GM10248 (cell line): ENCODE results near the gene SEC63.
"Not testable (repeated sequence)": the region's sequence is repeated elsewhere in the genome, so short reads cannot be mapped to it uniquely, and the experiment has no call there.

Experiments used
- CTCF ChIA-PET: fragments of 300-600 bp; sonication (Branson Sonifier 250); formaldehyde crosslinking; extraction: SDS; loops from one replicate; lab custom pipeline; 2021; ENCODE audit warnings: antibody characterized with exemption; lab: Yijun Ruan, JAX
- POLR2A ChIA-PET: fragments of 350-650 bp; sonication (Branson Sonifier 250); formaldehyde crosslinking; extraction: SDS; loops from one replicate; lab custom pipeline; 2020; ENCODE audit warnings: antibody characterized with exemption; lab: Yijun Ruan, JAX
- DNase-seq: peaks from one replicate; pipeline ENCODE4 v3.0.0; 2012; ENCODE audit errors: extremely low spot score
- TF ChIP-seq, protein P1 (sequence below): IDR thresholded peaks from 2 replicates; pipeline ENCODE4 v1.5.1; 2012; ENCODE audit warnings: mild to moderate bottlenecking, low read depth; ENCODE audit errors: extremely low read depth, missing control alignments, control extremely low read depth

SEC63 gene

GRCh38 chr6:107932580-107932979, 25.4 kb downstream of the SEC63 start:
- POLR2A ChIA-PET = no interaction called here
- TF ChIP-seq, protein P1, sequence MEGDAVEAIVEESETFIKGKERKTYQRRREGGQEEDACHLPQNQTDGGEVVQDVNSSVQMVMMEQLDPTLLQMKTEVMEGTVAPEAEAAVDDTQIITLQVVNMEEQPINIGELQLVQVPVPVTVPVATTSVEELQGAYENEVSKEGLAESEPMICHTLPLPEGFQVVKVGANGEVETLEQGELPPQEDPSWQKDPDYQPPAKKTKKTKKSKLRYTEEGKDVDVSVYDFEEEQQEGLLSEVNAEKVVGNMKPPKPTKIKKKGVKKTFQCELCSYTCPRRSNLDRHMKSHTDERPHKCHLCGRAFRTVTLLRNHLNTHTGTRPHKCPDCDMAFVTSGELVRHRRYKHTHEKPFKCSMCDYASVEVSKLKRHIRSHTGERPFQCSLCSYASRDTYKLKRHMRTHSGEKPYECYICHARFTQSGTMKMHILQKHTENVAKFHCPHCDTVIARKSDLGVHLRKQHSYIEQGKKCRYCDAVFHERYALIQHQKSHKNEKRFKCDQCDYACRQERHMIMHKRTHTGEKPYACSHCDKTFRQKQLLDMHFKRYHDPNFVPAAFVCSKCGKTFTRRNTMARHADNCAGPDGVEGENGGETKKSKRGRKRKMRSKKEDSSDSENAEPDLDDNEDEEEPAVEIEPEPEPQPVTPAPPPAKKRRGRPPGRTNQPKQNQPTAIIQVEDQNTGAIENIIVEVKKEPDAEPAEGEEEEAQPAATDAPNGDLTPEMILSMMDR = no peak
- no peak for DNase-seq
- CTCF ChIA-PET = interaction anchor here (2.3 kb wide), 1 partner anchor 9 kb away, joined by 6 read pairs; no protein-coding TSS in a partner anchor

DNA sequence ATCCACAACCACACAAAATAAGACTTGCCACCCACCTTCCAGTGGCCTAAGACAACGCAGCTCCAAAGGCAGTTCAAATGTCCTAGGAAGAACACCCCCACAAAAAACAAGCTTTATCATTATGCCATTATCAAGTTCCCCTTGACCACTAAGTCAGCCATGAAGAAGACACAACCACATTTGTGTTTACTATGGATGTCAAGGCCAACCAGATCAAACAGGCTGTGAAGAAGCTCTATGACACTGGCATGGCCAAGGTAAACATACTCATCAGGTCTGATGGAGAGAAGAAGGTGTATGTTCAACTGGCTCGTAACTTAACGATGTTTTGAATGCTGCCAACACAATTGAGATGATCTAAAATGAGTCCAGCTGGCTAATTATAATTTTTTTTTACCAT, 26.1 kb downstream of the SEC63 start:
- ChIA-PET POLR2A (no interaction called here), CTCF (interaction anchor here (0.9 to 2.3 kb wide), 2 partner anchors 10 to 14 kb away, joined by 3 to 6 read pairs; no protein-coding TSS in a partner anchor)
- no peak for DNase-seq
- TF ChIP-seq, protein P1 = no peak

GRCh38 chr6:107928984-107929383, 29.0 kb downstream of the SEC63 start:
- TF ChIP-seq, protein P1 = no peak
- POLR2A ChIA-PET = no interaction called here
- no peak for DNase-seq
- CTCF ChIA-PET = no interaction called here

DNA sequence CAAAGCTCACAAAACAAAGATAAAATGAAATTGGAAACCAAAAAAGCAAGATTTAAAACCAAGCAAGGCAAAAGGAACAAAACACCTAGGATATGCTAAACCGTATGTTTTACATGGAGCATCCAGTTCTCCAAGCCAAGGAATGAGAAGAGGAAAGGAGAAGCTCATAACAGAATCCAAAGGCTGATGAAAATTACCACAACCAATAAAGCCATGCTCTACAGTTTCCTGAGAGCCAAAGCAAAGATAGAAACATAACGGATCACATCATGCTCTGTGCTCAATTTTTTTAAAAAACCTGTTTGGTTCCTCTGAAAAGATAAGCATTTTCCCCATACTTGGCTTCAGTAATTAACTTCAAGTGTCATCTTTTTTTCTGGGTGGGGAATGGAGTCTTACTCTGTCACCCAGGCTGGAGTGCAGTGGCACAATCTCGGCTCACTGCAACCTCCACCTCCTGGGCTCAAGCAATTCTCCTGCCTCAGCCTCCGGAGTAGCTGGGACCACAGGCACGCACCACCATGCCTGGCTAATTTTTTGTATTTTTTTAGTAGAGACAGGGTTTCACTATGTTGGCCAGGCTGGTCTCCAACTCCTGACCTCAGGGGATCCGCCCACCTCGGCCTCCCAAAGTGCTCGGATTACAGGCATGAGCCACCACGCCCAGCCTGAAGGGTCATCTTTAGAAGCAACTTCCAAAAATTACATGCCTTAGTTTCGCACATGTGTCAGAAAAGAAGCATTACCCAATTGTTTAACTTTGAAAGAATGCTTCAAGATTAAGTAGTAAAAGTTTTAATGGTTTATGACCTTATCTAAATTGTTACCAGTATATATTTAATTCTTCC, 31.1 kb downstream of the SEC63 start:
- CTCF ChIA-PET = interaction anchor here (1.1 to 1.2 kb wide), 2 partner anchors 9 to 78 kb away, joined by 3 read pairs; no protein-coding TSS in a partner anchor
- POLR2A ChIA-PET, DNase-seq: not testable (repeated sequence)

GRCh38 chr6:107917451-107918375, 40.3 kb downstream of the SEC63 start:
- peak; percentile 20 for DNase-seq
- POLR2A ChIA-PET = no interaction called here
- CTCF ChIA-PET = interaction anchor here (1.0 to 1.7 kb wide), 6 partner anchors 8 to 600 kb away, joined by 3 to 4 read pairs (median 4); no protein-coding TSS in a partner anchor
- TF ChIP-seq, protein P1 = no peak

DNA sequence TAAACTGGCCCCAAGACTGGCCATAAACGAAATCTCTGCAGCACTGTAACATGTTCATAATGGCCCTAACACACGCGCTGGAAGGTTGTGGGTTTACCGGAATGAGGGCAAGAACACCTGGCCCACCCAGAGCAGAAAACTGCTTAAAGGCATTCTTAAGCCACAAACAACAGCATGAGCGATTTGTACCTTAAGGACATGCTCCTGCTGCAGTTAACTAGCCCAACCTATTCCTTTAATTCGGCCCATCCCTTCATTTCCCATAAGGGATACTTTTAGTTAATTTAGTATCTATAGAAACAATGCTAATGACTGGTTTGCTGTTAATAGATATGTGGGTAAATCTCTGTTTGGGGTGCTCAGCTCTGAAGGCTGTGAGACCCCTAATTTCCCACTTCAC, 41.0 kb downstream of the SEC63 start:
- DNase-seq, POLR2A ChIA-PET: not testable (repeated sequence)
- CTCF ChIA-PET = interaction anchor here (1.2 kb wide), 1 partner anchor 10 kb away, joined by 4 read pairs; no protein-coding TSS in a partner anchor

- TF ChIP-seq, protein P1 = no peak
- POLR2A ChIA-PET = no interaction called here
- no peak for DNase-seq
- CTCF ChIA-PET = no interaction called here
Measured at GRCh38 chr6:107911692-107912091, 46.3 kb downstream of the SEC63 start.
